ENCODE data around the gene RTRAF. TPM values are rescaled to one million over a fixed set of nuclear protein-coding genes. Genes with fewer than 3 reads are reported as not detected.

RTRAF gene
- total and polyA plus RNA-seq, 2 donors (not counting 1 experiment from before 2014, with no cell fraction given): 147 to 222 TPM

DNA sequence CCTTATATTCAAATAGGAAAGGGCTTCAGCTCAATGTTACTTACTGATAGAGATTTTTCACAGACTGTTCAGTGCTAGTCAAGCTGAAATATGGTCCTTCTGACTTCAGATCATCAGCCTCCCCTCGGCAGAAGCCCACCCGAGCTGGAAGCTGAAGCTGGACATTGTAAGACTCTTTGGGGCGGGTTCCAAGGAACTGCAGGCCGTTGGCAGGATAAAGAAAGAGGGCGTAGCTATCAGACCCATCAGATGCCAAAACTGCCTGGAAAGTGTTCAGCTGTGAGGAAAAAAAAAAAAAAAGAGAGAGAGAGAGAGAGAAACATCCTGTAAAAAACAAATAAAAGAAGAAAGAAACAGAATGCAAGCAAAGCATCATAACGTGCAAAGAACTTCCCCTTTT lies 70.7 kb downstream of the RTRAF start:
- Histone ChIP-seq H3K27ac (ENCODE audit: insufficient read depth, low read length) (no peak overlapping the region), H3K79me2 (ENCODE audit: control insufficient read depth, insufficient read depth, low read length) (peaks cover 70% of the 10 kb centered on the region), H3K4me1 (ENCODE audit: control insufficient read depth, extremely low read depth, insufficient read depth, low read length) (peaks cover 29% of the 10 kb centered on the region), H3K9ac (ENCODE audit: insufficient read depth, low read length) (no peak overlapping the region), H2AFZ (ENCODE audit: low read length) (no peak overlapping the region), H4K20me1 (ENCODE audit: control insufficient read depth, extremely low read depth, insufficient read depth, low read length) (no peaks in the 10 kb centered on the region), H3K4me3 (replicated peaks in 1 of 4; ENCODE audit: control extremely low read depth in 1 of 4, insufficient read depth in 1 of 4, low read depth in 3 of 4, low read length in 4 of 4) (no peak overlapping the region), H3K27me3 (ENCODE audit: control insufficient read depth, insufficient read depth, low read length) (no peaks in the 10 kb centered on the region), H3K36me3 (ENCODE audit: control insufficient read depth, insufficient read depth, low read length) (peaks cover 17% of the 10 kb centered on the region), H3K4me2 (ENCODE audit: extremely low read depth, insufficient read depth, low read length) (peak overlapping the region; percentile 26), H3K9me3 (ENCODE audit: control insufficient read depth, insufficient read depth, low read depth, low read length) (no peaks in the 10 kb centered on the region)
- peak; percentile 49 to 73 for DNase-seq (ENCODE audit: low read depth in 2 of 2)
- no peak for TF ChIP-seq CTCF (conservative IDR thresholded peaks at IDR 0.05 in 1 of 2, IDR thresholded peaks at IDR 0.05 in 1 of 2; ENCODE audit: low read depth in 1 of 2, low read length in 2 of 2)
- TF ChIP-seq EZH2 (IDR thresholded peaks at IDR 0.05; ENCODE audit: low read length, missing control alignments): no peak

Other genes starting within 250 kb of the RTRAF start
- 19.0 and 21.5 TPM in 2 replicates for gene GNG2, start 128.9 kb upstream of the RTRAF start, total RNA-seq
- 21.1 and 37.0 TPM in 2 replicates for gene GNG2, start 128.9 kb upstream of the RTRAF start, polyA plus RNA-seq
- 93.7 and 181 TPM in 2 replicates for gene NID2, start 79.5 kb downstream of the RTRAF start, total RNA-seq
- gene NID2, start 79.5 kb downstream of the RTRAF start, polyA plus RNA-seq: 394 and 2,513 TPM in 2 replicates

All from fibroblast of lung (primary cell).